HG02798 (cell line): ENCODE results near the gene E2F4.

Experiments used
- ATAC-seq: cut with Tn5 transposase; IDR thresholded peaks from one replicate; pipeline ENCODE4 v1.9.1; 2021; ENCODE audit warnings: mild to moderate bottlenecking; ENCODE audit not compliant: unreplicated experiment, poor library complexity

The E2F4 gene, protein sequence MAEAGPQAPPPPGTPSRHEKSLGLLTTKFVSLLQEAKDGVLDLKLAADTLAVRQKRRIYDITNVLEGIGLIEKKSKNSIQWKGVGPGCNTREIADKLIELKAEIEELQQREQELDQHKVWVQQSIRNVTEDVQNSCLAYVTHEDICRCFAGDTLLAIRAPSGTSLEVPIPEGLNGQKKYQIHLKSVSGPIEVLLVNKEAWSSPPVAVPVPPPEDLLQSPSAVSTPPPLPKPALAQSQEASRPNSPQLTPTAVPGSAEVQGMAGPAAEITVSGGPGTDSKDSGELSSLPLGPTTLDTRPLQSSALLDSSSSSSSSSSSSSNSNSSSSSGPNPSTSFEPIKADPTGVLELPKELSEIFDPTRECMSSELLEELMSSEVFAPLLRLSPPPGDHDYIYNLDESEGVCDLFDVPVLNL

DNA sequence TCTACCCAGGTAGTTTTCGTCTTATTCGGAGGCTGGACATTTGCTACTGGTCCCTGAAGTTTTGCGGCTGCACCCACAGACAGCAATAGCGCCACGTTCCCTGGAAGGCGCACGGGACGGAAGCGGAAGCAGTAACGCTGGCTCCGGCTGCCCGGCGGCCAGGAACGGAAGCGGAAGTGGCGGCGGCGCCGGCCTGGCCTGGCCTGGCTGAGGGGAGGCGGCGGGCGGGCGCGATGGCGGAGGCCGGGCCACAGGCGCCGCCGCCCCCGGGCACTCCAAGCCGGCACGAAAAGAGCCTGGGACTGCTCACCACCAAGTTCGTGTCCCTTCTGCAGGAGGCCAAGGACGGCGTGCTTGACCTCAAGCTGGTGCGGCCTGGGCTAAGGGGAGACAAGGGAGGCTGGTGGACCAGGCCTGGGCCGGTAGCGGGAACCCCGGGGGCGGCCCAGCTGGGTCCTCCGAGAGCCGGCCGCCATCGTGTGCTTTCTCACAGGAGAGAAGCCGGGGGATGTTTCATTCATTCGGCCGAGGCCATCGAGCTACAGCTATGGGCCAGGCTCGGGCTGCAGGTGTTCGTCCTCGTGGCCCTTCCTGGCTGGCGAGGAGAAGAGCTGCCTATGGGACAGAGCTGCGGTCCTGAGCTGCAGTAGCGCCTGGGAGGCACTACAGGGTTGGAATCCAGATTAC is at the start of gene E2F4:
E2F4 (plus strand) TSS at position 161 of the 687 bp plus-strand sequence; CDS start at position 234, 73 bp downstream.
- peak; percentile 95 for ATAC-seq

DNA sequence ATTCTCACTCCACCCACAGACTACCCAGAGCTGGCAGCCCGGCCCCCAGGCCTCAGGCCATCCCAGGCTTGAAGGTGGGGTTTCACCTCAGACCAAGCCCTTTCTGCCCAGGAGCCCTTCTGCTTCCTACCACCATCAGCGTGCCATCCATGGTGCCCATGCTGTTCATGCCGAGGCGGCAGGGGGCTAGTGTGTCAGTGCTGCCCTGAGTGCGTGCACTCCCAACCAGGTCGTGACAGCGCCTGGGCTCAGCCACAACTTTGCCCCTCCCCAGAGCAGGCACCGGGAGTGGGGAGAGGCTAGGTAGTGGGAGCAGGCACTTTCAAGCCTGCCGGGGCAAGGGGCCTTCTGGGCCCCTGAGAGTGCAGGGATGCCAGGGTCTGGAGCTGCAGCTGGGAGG is 49.6 kb upstream of the E2F4 start:
- no peak for ATAC-seq

DNA sequence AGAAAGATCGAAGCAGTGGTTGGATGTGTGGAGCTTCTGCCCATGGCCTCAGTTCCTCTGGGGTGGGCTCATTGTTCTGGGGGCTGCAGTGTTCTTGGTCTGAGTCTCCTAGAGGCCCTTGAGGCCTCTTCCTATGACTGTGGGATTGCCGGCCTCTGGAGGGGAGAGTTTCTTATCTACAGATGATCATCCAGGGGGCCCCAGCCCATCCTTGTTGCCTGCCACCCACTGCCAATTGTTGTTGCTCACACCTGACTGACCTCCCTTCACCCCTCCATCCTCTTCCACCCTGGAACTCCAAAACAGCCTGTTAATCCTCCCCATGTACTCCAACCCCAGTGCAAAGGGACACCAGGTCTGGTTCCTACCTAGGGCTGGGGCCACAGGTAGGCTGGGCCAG is 47.0 kb upstream of the E2F4 start:
- ATAC-seq = no peak

DNA sequence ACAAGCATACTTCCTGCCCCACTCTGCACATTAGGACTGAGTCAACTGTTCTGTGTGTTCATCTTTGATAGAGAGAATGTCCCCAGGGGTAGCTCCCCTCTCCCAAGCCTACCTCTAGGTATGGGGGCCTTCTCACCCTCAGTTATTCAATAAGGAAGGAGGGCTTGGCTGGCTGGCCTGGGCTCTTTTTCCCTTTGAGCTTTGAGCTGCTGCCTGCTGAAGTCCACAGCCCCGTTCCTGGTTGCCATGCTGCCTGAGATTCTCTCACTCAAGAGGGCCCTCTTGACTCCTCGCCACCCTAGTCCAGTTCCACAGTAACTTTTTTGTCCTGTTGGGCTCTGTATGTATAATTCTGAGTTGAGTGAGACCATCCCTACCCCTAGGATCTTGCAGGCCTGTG is 46.2 kb upstream of the E2F4 start:
- no peak for ATAC-seq

DNA sequence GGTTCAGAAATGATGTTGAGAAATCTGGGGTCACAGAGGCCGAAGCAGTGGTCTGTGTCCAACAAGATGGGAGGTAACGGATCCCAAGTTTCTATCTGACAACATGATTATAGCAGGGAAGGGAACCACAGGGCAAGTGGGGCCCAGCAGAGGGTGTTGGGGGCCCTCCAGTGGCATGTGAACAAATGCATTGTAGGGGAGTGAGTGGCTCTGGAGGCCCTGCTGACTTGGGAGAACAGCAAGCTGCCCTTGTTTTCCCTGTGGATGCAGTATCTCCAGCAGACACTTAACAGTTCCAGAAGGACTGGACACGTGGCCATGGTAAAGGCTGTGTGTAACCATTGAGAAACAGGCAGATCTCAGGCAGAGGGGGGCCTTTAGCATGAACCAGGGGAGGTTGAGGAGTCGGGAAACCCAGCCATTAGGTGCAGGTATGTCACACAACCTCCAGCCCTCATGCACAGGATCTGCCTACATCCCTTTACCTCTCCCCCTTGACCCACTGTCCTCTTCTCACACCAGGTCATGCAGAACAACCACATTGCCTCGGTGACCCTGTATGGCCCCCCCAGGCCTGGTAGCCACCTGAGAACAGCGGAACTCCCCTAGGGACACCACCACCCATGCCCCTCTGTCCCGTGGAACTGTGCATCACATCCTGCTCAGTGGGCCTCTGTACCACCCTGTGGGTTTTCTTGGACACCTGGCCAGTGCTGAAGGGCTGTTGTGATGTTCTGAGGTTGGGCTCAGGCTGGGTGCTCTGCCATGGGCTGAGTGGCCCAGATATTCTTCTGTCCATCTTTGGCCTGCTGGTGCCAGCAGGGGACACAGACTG is 45.2 kb upstream of the E2F4 start:
- no peak for ATAC-seq

DNA sequence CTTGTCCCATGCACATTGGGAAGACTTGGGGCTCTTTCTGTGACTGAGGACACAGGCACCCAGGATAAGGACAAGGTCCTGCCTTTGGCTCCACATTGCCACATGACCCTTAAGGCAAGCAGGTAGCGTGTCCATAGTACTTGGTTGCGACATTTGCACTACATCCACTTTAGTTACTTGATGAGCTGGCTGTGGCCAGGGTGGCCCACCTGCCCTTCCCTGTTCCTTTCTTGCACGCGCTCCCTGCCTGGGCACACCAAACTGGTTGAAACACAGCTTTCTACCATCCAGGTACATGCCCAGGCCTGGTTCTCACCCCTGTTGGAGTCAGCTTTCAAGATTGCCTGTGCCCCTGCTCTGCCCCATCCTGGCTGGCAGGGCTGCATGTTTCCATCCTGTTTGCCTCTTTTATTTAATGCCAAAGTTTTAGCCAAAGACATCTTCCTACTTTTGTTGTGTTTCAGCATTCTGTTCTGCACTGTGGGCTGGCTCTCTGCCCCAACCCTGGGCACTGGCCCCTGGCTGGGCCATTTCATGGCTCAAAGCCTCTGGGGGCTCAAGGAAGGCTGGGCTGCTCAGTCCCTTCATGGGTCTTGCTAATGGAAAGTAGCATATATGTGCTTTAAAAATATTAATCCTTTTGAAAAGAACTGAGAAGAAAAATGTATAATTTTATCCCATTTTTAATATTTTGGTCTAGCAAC is 44.4 kb upstream of the E2F4 start:
- ATAC-seq = no peak

DNA sequence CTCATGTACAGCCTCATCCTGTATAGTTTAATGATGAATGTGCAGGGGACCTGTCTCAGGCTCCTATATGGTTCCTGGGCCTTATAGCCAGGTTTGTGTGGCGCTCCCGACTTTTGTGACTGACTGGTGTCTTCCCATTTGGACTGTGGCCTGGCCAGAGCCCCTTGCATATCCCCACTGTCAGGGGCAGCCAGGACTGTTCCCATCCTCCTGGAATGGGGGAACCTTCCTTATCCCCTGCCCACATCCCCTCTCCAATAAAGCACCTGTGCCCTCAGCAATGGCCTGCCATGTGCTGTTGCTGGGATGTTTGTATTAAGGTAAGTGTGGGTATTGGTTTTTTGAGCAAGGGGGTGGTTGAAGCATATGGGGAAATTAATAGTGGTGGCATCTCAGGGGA is 43.7 kb upstream of the E2F4 start:
- no peak for ATAC-seq

DNA sequence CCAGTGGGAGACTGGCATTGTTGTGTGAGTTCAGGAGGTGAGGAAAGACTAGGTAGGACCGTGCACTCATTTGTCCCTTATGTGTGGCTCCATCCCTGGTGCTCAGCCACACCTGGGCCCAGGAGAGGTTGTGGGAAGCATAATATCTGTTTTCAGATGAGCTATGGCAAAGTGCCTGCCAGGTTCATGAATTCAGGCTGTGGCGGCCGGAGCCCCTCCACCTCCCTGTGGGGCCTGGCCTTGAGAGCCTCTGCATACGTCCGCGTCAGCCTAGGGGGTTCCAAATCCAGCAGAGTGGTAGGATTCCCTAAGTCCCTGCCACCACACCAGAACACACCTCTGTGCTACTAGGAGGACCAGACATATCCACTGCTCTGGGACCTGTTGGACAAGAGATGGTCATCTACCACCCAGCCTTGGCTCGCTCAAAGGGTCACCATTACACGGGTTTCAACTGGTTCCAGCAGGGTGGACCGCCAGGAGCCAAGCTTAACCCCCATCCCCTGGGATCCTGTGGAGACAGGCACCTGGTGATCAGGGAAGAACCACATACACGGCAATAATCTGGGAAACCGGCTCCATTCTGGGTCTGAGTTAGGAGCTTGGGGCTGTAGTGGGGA is 43.2 kb upstream of the E2F4 start:
- ATAC-seq = no peak

DNA sequence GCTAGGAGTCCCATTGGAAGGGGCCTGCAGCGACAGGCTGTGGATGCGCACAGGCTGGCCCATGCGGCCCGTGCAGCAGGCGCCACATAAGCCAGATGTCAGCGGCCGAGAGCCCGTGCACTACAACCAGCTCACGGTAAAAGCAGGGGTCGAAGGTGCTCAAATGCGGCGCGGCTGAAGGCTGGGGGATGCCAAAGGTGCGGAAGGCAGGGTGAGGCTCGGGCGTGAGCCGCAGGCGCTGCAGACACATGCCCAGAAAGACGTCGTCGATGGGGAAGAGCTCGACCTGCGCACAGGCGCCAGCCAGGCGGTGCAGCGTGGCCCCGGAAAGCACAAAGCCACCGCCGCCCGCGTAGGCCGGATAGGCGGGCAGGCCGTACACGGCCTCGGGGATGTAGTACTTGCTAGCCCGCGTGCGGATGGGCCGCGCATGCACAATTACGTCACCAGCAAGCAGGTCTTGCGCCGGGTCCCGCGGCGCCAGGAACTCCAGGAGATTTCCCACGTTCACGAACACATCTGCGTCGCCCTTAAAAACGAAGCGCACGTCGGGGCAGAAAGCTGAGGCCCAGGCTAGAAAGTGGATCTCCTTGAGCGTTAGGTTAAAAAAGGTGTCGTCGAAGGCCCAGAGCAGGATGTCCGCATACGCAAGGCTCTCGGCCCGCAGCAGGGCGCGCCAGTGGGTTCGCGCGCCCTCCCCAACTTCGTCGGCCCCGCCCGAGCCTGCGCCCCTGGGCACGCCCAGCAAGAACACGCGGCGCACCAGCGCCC is 42.5 kb upstream of the E2F4 start:
- ATAC-seq = no peak

DNA sequence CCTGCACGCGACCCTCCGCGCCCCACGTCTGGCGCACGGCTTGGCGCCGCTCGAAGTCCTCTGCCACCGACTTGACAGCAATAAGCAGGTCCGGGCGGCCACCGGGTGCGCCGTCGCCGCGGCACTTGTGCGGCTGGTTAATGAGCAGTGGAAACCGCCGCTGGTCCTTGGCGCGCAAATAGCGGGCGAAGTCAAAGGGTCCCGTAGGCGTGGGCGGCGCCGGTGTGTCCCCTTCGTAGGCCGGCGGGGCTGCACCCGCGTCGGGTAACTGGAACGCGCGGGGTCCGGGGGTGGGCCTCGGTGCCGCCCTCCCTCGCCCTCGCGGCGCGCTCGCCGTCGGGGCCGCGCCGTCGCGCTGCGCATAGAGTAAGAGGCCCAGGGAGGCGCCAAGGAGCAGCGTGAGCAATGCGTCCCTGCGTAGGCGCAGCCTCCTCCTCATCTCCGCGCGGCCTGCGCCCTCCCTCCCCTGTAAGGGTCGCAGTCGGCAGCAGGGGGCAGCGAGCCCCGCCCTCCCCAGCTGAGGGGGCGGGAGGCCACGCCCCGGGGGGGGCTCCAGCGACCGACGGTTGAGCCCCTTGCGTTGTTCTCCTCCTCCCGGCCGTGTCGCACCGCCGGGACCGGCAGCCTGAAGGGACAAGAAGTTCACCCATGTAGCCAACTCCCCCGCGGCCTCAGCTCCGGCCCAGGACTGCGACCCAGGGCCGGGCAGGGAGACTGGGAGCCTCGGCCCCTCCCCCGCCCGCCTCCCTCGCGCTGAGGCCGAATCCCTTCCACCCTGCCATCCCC is 41.7 kb upstream of the E2F4 start:
- peak; percentile 41 for ATAC-seq

DNA sequence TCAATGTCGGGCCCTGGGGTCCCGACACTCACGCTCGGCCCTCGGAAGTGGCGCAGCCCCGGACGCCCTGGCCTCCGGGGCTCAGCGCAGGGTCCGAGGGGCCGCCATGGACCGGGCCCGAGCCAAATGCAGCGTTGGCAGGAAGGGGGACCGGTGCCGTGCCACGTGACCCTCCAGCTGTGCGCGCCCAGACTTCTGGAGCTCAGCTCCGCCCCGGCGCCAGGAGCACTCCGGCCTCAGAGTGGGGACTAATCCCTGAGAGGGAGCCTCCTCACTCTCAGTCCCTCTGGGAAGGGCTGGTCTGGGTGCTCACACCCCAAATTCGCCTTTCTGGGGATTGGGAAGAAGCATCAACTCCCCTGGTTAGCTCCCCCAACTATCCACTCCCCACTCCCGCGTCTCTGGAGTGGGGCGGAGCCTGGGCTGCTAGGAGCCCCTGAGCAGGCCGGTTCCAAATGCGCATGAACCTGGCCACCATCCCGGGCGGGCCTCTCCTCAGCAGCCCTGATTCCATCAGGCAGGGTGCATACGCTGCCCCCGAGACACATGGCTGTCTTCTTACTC is 41.0 kb upstream of the E2F4 start, which contains the start of gene B3GNT9:
B3GNT9 (minus strand) TSS at position 166 of the 564 bp plus-strand sequence. CDS start 513 bp downstream, outside the sequence.
- peak; percentile 69 for ATAC-seq

DNA sequence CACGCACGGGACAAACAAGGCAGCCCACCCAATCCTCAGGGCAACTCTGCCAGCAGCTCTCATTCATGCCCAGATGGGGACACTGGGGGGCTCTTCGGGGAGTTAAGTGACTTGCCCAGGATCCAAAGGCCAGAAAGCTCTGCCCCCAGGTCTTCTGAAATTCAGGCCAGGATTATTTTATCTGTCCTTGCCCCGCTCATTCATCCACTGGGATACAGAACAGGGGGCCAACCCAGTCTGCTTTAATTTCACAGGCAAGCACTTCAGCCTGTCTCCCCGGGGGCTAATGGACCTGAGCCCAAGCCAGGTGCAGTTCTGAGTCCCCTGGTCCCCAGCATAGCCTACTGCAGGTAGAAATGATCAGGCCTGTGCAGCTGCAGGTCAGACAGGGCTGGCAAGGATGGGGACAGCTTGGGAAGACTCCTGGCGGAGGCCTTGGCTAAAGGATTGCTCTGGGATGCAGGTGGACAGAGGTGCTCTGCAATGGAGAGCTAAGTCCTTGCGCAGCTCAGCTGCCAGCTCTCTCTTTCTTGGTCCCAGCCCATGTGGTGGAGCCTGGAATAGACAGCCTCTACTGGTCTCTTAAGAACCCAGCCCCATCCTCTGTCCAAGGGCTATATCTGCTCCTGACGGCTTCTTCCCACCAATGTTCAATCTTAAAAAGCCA is 40.4 kb upstream of the E2F4 start:
- no peak for ATAC-seq

DNA sequence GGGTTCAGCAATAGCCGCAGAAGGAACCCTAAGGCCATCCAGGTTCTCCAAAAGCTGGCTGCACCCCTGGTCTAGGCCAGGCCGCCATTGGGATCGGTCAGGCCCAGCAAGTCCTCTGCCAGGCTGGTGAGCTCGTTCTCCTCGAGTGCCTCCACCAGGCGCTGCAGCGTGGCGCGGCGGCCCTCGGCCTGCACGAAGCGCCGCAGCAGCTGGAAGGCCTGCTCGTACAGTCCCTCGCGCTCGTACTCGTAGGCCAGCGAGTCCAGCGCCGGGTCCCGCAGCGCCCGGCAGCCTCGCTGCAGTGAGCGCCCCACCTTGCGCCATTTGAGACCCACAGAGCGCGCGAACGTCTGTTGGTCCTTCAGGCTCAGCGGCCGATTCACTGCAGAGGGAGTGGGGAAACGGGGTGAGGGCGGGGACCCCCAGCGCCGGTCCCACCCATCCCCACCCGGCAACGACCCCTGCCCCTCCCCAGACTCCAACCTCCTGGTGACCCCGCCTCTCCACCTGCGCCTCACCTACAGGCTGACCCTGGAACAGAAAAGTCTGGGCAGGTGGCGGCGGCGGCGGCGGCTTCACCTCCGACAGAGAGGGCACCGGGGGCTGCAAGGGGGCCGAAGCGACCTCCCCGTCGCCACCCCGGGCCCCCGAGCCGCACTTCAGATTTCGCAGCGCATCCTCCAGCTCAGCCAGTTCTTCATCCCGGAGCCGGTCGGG is 37.2 kb upstream of the E2F4 start:
- no peak for ATAC-seq

DNA sequence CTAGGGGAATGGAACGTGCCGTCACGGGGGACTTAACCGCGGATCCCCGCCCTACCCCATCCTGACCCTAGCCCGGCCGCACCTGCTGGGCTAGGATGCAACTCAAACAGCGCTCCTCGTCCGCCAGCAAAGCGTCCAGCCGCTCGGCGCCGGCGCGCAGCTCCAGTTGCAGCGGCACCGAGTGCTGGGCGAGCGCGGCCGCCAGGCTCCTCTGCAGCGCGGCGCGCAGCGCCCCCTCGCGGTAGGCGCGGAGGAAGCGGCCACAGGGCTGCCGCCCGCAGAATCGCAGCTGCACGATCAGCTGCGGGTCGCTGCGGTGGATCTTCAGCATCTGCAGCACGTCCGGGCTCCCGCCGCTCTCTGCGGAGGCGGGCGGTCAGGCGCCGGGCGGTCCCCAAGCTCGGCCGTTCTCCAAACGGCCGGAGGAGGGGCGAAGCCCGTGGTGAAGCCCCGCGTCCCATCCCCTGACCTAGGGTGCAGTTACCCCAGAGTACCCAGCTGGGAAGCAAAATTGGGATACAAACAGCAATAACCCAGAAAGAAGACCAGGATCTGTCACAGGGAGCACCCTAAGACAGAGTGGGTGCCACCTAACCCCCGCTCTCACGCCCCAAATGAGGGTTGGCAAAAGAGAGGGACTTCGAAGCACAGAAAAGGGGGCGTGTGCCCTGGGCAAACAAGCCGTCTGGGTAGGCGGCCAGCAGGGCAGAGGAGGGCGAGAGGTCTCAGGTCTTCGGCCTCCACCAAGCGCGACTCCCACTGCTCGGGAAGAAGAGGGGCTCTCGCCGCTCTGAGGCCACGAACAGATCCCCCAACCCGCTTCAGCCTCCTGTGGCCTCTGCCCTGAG is 36.4 kb upstream of the E2F4 start:
- ATAC-seq = no peak

DNA sequence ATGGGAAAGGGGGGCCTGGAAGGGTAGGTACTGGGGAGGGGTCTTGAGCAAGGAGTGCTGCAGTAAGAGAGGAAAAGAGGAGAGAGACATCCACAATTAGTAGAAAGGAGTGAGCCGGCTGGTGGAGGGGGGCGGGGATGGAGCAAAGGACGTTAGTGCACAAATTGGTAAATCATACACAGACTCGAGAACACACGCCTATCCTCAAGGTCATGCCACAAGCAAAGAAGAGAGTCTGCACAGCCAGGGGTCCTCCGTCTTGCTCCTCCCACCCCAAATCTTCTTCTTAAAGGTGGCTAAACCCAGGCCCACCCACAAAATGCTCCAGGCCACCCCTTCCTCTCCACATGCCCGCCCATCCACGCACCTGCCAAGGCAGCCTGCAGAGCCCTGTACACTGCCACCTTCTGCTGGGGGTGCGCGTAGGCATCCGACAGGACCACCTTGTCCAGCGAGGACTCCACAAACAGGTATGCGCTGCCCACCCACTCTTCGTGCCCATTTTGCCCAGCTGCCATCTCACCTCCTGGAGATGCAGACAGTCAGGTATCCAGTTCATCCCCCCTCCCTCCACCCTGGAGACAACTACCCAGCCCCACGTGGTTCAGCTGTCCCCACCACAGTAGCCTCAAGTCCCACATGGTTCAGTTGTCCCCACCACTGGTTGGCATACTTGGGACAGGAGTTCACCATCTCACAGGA is 35.7 kb upstream of the E2F4 start:
- no peak for ATAC-seq
